Measurements from ENCODE around the gene ITIH3. TPM values are rescaled to one million over a fixed set of nuclear protein-coding genes. Genes with fewer than 3 reads are reported as not detected.

The ITIH3 gene
- total RNA-seq, 4 donors from 2014 or later, result 0.48 to 11.8 (median 5.6) TPM

DNA sequence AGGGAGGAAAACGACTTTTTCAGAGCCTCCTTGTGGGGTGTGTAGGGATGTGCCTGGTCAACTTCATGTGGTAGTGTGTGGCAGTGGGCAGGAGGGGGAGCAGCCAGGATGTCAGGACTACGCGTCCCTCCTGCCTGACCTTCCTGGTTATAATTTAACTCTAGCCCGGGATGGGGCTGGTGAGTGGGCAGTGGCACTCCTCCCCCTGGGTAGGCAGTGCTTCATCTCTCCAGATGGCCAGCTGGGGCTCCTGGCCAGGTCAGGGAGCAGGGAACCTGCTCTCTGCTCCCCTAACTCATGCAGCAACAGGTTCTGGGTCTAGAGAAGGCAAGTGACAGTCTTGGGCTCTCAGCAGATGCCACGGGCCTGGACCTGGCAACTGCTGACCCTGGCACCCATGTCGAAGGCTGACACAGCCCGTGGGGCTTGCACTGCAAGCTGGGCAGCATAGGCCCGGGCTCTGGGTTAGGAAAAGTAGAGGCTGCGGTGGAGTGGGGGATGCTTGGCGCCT is 33.3 kb downstream of the ITIH3 start:
- Histone ChIP-seq H3K4me3 (no peak overlapping the region), H3K4me1 (no peaks in the 10 kb centered on the region), H3K9me3 (no peaks in the 10 kb centered on the region), H3K27ac (no peak overlapping the region), H3K36me3 (no peaks in the 10 kb centered on the region), H3K27me3 (no peaks in the 10 kb centered on the region)
- intact Hi-C loops (cut with DNase I; ENCODE audit: low total_unique reads), result no loop called here
- DNase-seq, result no peak
- TF ChIP-seq CTCF (IDR thresholded peaks at IDR 0.05) (no peak), POLR2A (IDR thresholded peaks at IDR 0.05) (no peak)

GRCh38 chr3:52829482-52829881 is 34.9 kb downstream of the ITIH3 start:
- H3K27me3 ChIP-seq, result no peaks in the 10 kb centered on the region
- no peak for TF ChIP-seq POLR2A (IDR thresholded peaks at IDR 0.05)
- DNase-seq, result no peak
- intact Hi-C loops (cut with DNase I; ENCODE audit: low total_unique reads), result no loop called here
- no peaks in the 10 kb centered on the region for H3K9me3 ChIP-seq
- H3K4me3 ChIP-seq, result no peak overlapping the region
- H3K36me3 ChIP-seq, result no peaks in the 10 kb centered on the region
- no peaks in the 10 kb centered on the region for H3K4me1 ChIP-seq
- no peak overlapping the region for H3K27ac ChIP-seq

GRCh38 chr3:52829906-52830463 is 35.4 kb downstream of the ITIH3 start:
- H3K4me1 ChIP-seq, result no peaks in the 10 kb centered on the region
- intact Hi-C loops (cut with DNase I; ENCODE audit: low total_unique reads), result no loop called here
- no peaks in the 10 kb centered on the region for H3K27me3 ChIP-seq
- H3K36me3 ChIP-seq, result no peaks in the 10 kb centered on the region
- peak overlapping the region in 1 of 2 donors; percentile 55 for H3K27ac ChIP-seq
- no peak for TF ChIP-seq CTCF (IDR thresholded peaks at IDR 0.05)
- no peak for TF ChIP-seq POLR2A (IDR thresholded peaks at IDR 0.05)
- no peak for DNase-seq
- no peaks in the 10 kb centered on the region for H3K9me3 ChIP-seq
- no peak overlapping the region for H3K4me3 ChIP-seq

DNA sequence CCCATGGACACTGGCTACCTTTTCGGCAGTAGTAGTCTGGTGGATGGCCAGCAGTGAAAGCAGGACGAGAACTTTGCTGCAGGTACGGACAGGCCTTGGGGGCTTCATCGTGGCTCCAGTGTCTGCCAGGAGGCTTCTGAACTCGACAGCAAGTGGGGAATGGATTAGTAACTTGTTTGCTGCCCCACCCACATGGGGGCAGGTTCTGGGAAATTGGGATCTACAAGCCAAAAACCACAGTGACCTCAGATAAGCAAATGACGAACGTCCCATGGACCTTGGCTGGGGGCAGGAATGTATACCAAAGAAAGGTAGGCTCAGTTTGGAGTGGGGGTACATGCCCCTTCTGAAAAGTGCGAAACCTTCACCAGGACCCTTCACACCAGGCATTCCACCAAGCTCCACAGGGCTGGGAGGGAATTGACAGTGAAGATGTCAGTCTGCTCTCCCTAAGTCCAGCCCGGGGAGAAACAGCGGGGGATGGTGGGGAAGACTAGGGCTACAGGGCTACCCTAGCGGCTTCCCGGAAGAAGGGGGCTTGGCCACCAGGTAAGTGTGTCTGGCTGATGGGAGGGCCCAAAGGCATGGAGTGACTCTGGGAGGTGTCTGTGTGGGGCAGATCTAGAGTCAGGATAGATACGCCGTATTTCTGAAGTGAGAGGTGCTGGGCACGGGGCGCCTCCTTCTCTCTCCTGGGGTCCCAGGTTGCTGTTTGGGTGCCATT is 36.1 kb downstream of the ITIH3 start, which contains the start of gene ITIH4:
Gene ITIH4, minus strand, starts transcription at position 138 of the 724 bp plus-strand sequence. Its CDS starts 30 bp downstream, at position 108.
- intact Hi-C loops (cut with DNase I; ENCODE audit: low total_unique reads), result no loop called here

More for the DNA sequence above, 36.1 kb downstream of the ITIH3 start, which contains the start of gene ITIH4:
- Histone ChIP-seq H3K9me3 (no peaks in the 10 kb centered on the region), H3K27ac (peak within 1 kb of the TSS; percentile 18 to 55), H3K36me3 (no peaks in the 10 kb centered on the region), H3K4me3 (no peak within 1 kb of the TSS), H3K27me3 (no peaks in the 10 kb centered on the region), H3K4me1 (no peaks in the 10 kb centered on the region)
- no peak for TF ChIP-seq POLR2A (IDR thresholded peaks at IDR 0.05)
- TF ChIP-seq CTCF (IDR thresholded peaks at IDR 0.05), result no peak
- no peak for DNase-seq

Measured in uterus (tissue), 4 donors.